K562 (cell line): ENCODE results near the gene DPH7. TPM values are rescaled to one million over a fixed set of nuclear protein-coding genes. Genes with fewer than 3 reads are reported as not detected.

Source experiments
- ATAC-seq: fragments of 200-7000 bp; cut with Tn5 transposase; 3 replicates; pipeline ENCODE4 v1.9.1; 2020; ENCODE audit warnings: moderate library complexity
- BruUV-seq: library from RNA; stranded (reverse); fragments of 400-500 nt; replicated peaks from 2 replicates; lab custom pipeline; 2021; lab: Mats Ljungman, UMichigan
- CTCF ChIA-PET: fragments of 300-600 bp; formaldehyde crosslinking; extraction: SDS; loops from one replicate; lab custom pipeline; 2021; ENCODE audit warnings: low intra/inter-chr PET ratio; lab: Yijun Ruan, JAX
- POLR2A ChIA-PET: fragments of 300-600, 350-650 bp; sonication (Branson Sonifier 250); formaldehyde crosslinking; extraction: SDS; loops from one replicate; lab custom pipeline; 2021; ENCODE audit warnings: antibody characterized with exemption, inconsistent platforms; lab: Yijun Ruan, JAX
- DNase-seq, 4 experiments: peaks; one replicate each; pipeline versions ENCODE4 v3.0.0 to v3.0.0-alpha.2; 2011 to 2018; ENCODE audit warnings: low spot score in 3 of 4, mixed read lengths in 3 of 4; ENCODE audit errors: extremely low read depth in 1 of 4
- FAIRE-seq: peaks from 2 replicates; lab custom pipeline; 2011; peaks lifted over from hg19 to GRCh38; lab: Jason Lieb, UNC
- H2AFZ ChIP-seq: 2 replicates; pipeline ENCODE4 v1.6.0; 2011; ENCODE audit warnings: low read depth, low read length, control low read depth, inconsistent platforms
- H3K27ac ChIP-seq: fragments of 200-600 bp; 3 replicates; pipeline ENCODE4 v1.8.0; 2011; ENCODE audit warnings: low read depth, mild to moderate bottlenecking, control low read depth, inconsistent platforms, low read length, moderate library complexity, mixed read lengths; ENCODE audit errors: extremely low read depth
- H3K27me3 ChIP-seq, 2 experiments: fragments of 300-600 bp in 1 of 2; 2 replicates in 1 of 2; 3 replicates in 1 of 2; pipeline versions ENCODE4 v1.6.0 to v1.8.0; 2011; ENCODE audit warnings: inconsistent platforms in 2 of 2, low read length in 2 of 2, mild to moderate bottlenecking in 1 of 2, mixed read lengths in 1 of 2, moderate library complexity in 1 of 2; ENCODE audit not compliant: control insufficient read depth in 2 of 2, insufficient read depth in 2 of 2
- H3K36me3 ChIP-seq: fragments of 300-600 bp; 3 replicates; pipeline ENCODE4 v1.8.0; 2011; ENCODE audit warnings: mild to moderate bottlenecking, low read length, inconsistent platforms; ENCODE audit not compliant: control insufficient read depth, insufficient read depth
- H3K4me1 ChIP-seq, 2 experiments: fragments of 200-600 bp in 1 of 2; replicated peaks in 1 of 2; 2 replicates in 1 of 2; 3 replicates in 1 of 2; pipeline versions ENCODE4 v1.5.1 to v1.8.0; 2011; ENCODE audit warnings: inconsistent platforms in 2 of 2, low read length in 2 of 2, mild to moderate bottlenecking in 1 of 2, mixed read lengths in 1 of 2, moderate library complexity in 1 of 2; ENCODE audit not compliant: control insufficient read depth in 2 of 2, insufficient read depth in 2 of 2
- H3K4me2 ChIP-seq: 2 replicates; pipeline ENCODE4 v1.6.1; 2011; ENCODE audit warnings: low read length, control low read depth, inconsistent platforms, mixed read lengths; ENCODE audit not compliant: insufficient read depth
- H3K4me3 ChIP-seq: fragments of 200-600 bp; sonication (generic), shearing (Covaris generic); 2 replicates; pipeline ENCODE4 v1.5.1; 2016; ENCODE audit warnings: control low read depth, inconsistent platforms
- H3K79me2 ChIP-seq: fragments of 200-600 bp; 3 replicates; pipeline ENCODE4 v1.8.0; 2011; ENCODE audit warnings: low read length, inconsistent platforms; ENCODE audit not compliant: control insufficient read depth, insufficient read depth
- H3K9ac ChIP-seq, 2 experiments: 2 replicates each; pipeline versions ENCODE4 v1.6.0 to v1.6.1; 2011; ENCODE audit warnings: low read depth in 2 of 2, low read length in 2 of 2, control low read depth in 1 of 2, inconsistent platforms in 1 of 2, mild to moderate bottlenecking in 1 of 2, mixed read lengths in 1 of 2; ENCODE audit not compliant: insufficient read depth in 1 of 2
- H3K9me1 ChIP-seq: one replicate; pipeline ENCODE4 v1.6.0; 2011; ENCODE audit warnings: inconsistent platforms, mild to moderate bottlenecking, low read length, moderate library complexity; ENCODE audit not compliant: control insufficient read depth, insufficient read depth
- H3K9me3 ChIP-seq: replicated peaks from 2 replicates; pipeline ENCODE4 v1.5.1; 2011; ENCODE audit warnings: low read depth, low read length, inconsistent platforms; ENCODE audit not compliant: control insufficient read depth, insufficient read depth
- H4K20me1 ChIP-seq: replicated peaks from 2 replicates; pipeline ENCODE4 v1.6.1; 2011; ENCODE audit warnings: low read length, inconsistent platforms, mixed read lengths; ENCODE audit not compliant: control insufficient read depth, insufficient read depth
- ADNP ChIP-seq: fragments of 200-800 bp; sonication (Bioruptor generic); IDR thresholded peaks from 2 replicates; pipeline ENCODE4 v1.6.1; 2016; ENCODE audit warnings: missing genetic modification characterization, missing compliant biosample characterization
- CSDE1 ChIP-seq, 2 experiments: fragments of 450-650 bp; IDR thresholded peaks; 2 replicates each; pipeline ENCODE4 v1.6.1; 2016; ENCODE audit warnings: mild to moderate bottlenecking in 1 of 2
- CTCF ChIP-seq, 3 experiments: IDR thresholded peaks in 2 of 3; conservative IDR thresholded peaks in 1 of 3; 2 replicates each; pipeline ENCODE4 v1.5.1; 2011 to 2012; ENCODE audit warnings: low read length in 3 of 3, mild to moderate bottlenecking in 3 of 3, control low read depth in 2 of 3, improper control_type of control experiment in 1 of 3, inconsistent platforms in 1 of 3, low read depth in 1 of 3, mixed read lengths in 1 of 3, moderate library complexity in 1 of 3; ENCODE audit not compliant: insufficient read depth in 2 of 3
- DMBX1 ChIP-seq: fragments of 250-450 bp; sonication (Bioruptor Pico); IDR thresholded peaks from 2 replicates; pipeline ENCODE4 v1.8.0; 2022; ENCODE audit warnings: inconsistent platforms, mild to moderate bottlenecking, moderate library complexity, borderline replicate concordance
- EP300 ChIP-seq: IDR thresholded peaks from 2 replicates; pipeline ENCODE4 v1.6.1; 2012; ENCODE audit warnings: low read length, improper control_type of control experiment
- ESRRA ChIP-seq: fragments of 450-650 bp; IDR thresholded peaks from 2 replicates; pipeline ENCODE4 v1.6.1; 2014; ENCODE audit warnings: low read depth, mild to moderate bottlenecking, moderate library complexity, borderline replicate concordance
- MNT ChIP-seq, 2 experiments: fragments of 450-650 bp; conservative IDR thresholded peaks; 2 replicates each; pipeline ENCODE4 v1.6.1; 2017; ENCODE audit warnings: mild to moderate bottlenecking in 2 of 2, moderate library complexity in 2 of 2
- MXI1 ChIP-seq: IDR thresholded peaks from 2 replicates; pipeline ENCODE4 v1.6.1; 2011; ENCODE audit warnings: low read depth, mild to moderate bottlenecking, improper control_type of control experiment, low read length
- NR2C1 ChIP-seq, 2 experiments: fragments of 450-650 bp; IDR thresholded peaks; 2 replicates each; pipeline ENCODE4 v1.6.1; 2017; ENCODE audit warnings: mild to moderate bottlenecking in 2 of 2, antibody characterized with exemption in 1 of 2, inconsistent platforms in 1 of 2, missing compliant biosample characterization in 1 of 2, missing genetic modification characterization in 1 of 2
- POLR2AphosphoS5 ChIP-seq: IDR thresholded peaks from 2 replicates; pipeline ENCODE4 v1.6.1; 2011; ENCODE audit warnings: mild to moderate bottlenecking, low read depth, low read length, moderate library complexity; ENCODE audit not compliant: control insufficient read depth, insufficient read depth
- SNRNP70 ChIP-seq: fragments of 200-400 bp; formaldehyde crosslinking; optimal IDR thresholded peaks from 2 replicates; pipeline ENCODE3; 2017; ENCODE audit warnings: low read depth, low read length
- THRA ChIP-seq: fragments of 450-650 bp; IDR thresholded peaks from 2 replicates; pipeline ENCODE4 v1.6.1; 2017; ENCODE audit warnings: mild to moderate bottlenecking, moderate library complexity
- ZKSCAN1 ChIP-seq: fragments of 150-350 bp; IDR thresholded peaks from 2 replicates; pipeline ENCODE4 v1.6.1; 2016; ENCODE audit warnings: low read depth, low read length
- ZNF175 ChIP-seq: fragments of 200-800 bp; sonication (Bioruptor generic); IDR thresholded peaks from 2 replicates; pipeline ENCODE4 v1.6.1; 2016; ENCODE audit warnings: low read depth, mild to moderate bottlenecking, missing genetic modification characterization, missing compliant biosample characterization
- ZNF347 ChIP-seq: fragments of 450-650 bp; formaldehyde crosslinking; IDR thresholded peaks from 2 replicates; pipeline ENCODE4 v1.4.0; 2020; ENCODE audit warnings: low read depth, mild to moderate bottlenecking, moderate library complexity
- ZNF384 ChIP-seq: IDR thresholded peaks from 2 replicates; pipeline ENCODE4 v1.6.1; 2012; ENCODE audit warnings: low read depth, low read length, improper control_type of control experiment
- WGBS: fragments of 100-300 bp; shearing (Covaris generic); methylation state at CpG from one replicate; pipeline ENCODE4 v1.1.6; 2016; ENCODE audit warnings: low coverage, mixed read lengths; ENCODE audit not compliant: insufficient coverage; ENCODE audit errors: missing lambda C conversion rate; 5-methylcytosine and 5-hydroxymethylcytosine counted together
- in situ Hi-C: fragments of 300-500 bp; cut with MboI; formaldehyde crosslinking; loops from 4 replicates; pipeline ENCODE4 v1.15.0; 2018; ENCODE audit warnings: inconsistent platforms, mixed read lengths
- intact Hi-C: fragments of 100-400 bp; cut with micrococcal nuclease; formaldehyde crosslinking; loops from 2 replicates; pipeline ENCODE4 v1.14.2; 2022
- polyA plus RNA-seq, 8 experiments: library from polyadenylated mRNA; depleted of rRNA in 4 of 8; stranded (reverse) in 5 of 8; unstranded in 3 of 8; fragments of >200 nt; fragmentation: Nextera tagmentation in 2 of 8; fragmentation: Illumina TruSeq in 1 of 8; extraction: Ambion mirVana in 2 of 8; extraction: Trizol in 1 of 8; gene quantifications; 2 replicates each; pipeline versions ENCODE4 v1.2.1 to v1.2.3, GENCODE V29; 2011 to 2014; ENCODE audit warnings: inconsistent platforms in 1 of 8, missing spikeins in 1 of 8
- total RNA-seq, 7 experiments: library from RNA; depleted of rRNA in 6 of 7; stranded (reverse); fragments of >200 nt in 6 of 7; fragmentation: Illumina TruSeq in 2 of 7; extraction: Trizol in 2 of 7; gene quantifications; 2 replicates each; pipeline versions ENCODE4 v1.2.1 to v1.2.3, GENCODE V29; 2011 to 2021; ENCODE audit warnings: low replicate concordance in 1 of 7

Gene DPH7
- total and polyA plus RNA-seq, 9 of the 15 experiments (the other 6 are each of a cell fraction or from before 2014, with no cell fraction given): 13.9 to 68.6 (median 41.3) TPM

GRCh38 chr9:137621131-137621757 lies 42.5 kb upstream of the DPH7 start:
- intact Hi-C loops (loop anchor here (5.0 kb wide), 1 partner anchor 46 kb away; no protein-coding TSS in a partner anchor), in situ Hi-C loops (no loop called here)
- POLR2A ChIA-PET: interaction anchor here (0.5 to 0.9 kb wide), 3 partner anchors 16 to 253 kb away, joined by 3 to 5 read pairs (median 4); no protein-coding TSS in a partner anchor
- peaks cover 90% of the 10 kb centered on the region for H3K79me2 ChIP-seq
- H3K4me3 ChIP-seq: no peak overlapping the region
- H2AFZ ChIP-seq: no peak overlapping the region
- FAIRE-seq: peak; percentile 67
- WGBS: 45% methylated on average over 6 of the region's 6 CpGs
- CTCF ChIA-PET: interaction anchor here (0.6 kb wide), 1 partner anchor 37 kb away, joined by 3 read pairs; no protein-coding TSS in a partner anchor
- peaks cover 30 to 32% of the 10 kb centered on the region in 2 experiments for H3K4me1 ChIP-seq
- 0 out of 3 replicates have a peak overlapping the region, but pooled peaks have one; percentile 3 for H3K27ac ChIP-seq
- peak overlapping the region; percentile 9 to 80; a peak in 1 of 4 replicates for H3K9ac ChIP-seq
- no peaks in the 10 kb centered on the region for H3K9me3 ChIP-seq
- H3K27me3 ChIP-seq: no peaks in the 10 kb centered on the region
- no peaks in the 10 kb centered on the region for H3K9me1 ChIP-seq
- H4K20me1 ChIP-seq: peaks cover 4% of the 10 kb centered on the region
- peak overlapping the region; percentile 55; the same call in 1 of the 2 replicates for H3K4me2 ChIP-seq
- H3K36me3 ChIP-seq: peaks cover 37% of the 10 kb centered on the region
- BruUV-seq: no TSS peak
- DNase-seq: no peak
- ATAC-seq: 0 out of 3 replicates have a peak, but pooled peaks have one; percentile 4
- TF ChIP-seq ADNP (no peak), EP300 (no peak), MNT (conservative IDR thresholded peaks at IDR 0.05) (peak in 1 of 2 experiments; percentile 25; a peak in 1 of 4 replicates), ZNF384 (peak; percentile 62; the same call in 1 of the 2 replicates), DMBX1 (CRISPR knock-in tag) (no peak), ESRRA (no peak), ZKSCAN1 (0 out of 2 replicates have a peak, but pooled peaks have one; percentile 40), SNRNP70 (no peak), NR2C1 (IDR thresholded peaks at IDR 0.05) (peak; percentile 39; the same call in 1 of the 2 replicates), NR2C1 (tag; IDR thresholded peaks at IDR 0.05) (no peak), ZNF175 (no peak), CTCF (IDR thresholded peaks at IDR 0.05 in 2 of 3, conservative IDR thresholded peaks at IDR 0.05 in 1 of 3; ENCODE audit: insufficient read depth in 2 of 3, low read depth in 1 of 3, low read length in 3 of 3) (peak; percentile 27 to 32 (median 29); a peak in 2 of 6 replicates), ZNF347 (CRISPR knock-in tag) (no peak), MXI1 (no peak), CSDE1 (IDR thresholded peaks at IDR 0.05) (no peak), THRA (no peak), POLR2AphosphoS5 (no peak)
